Measurements from ENCODE around the gene SCN3A. TPM values are rescaled to one million over a fixed set of nuclear protein-coding genes. Genes with fewer than 3 reads are reported as not detected.

Gene SCN3A
- not detected in 2 replicates for total RNA-seq (2013; cell fraction: nucleolus; rRNA removed)
- 0.06 and 0.11 TPM in 2 replicates for total RNA-seq (2014; rRNA removed)
- 0.04 and 0.14 TPM in 2 replicates for total RNA-seq (2014; rRNA removed; fragmentation: Illumina TruSeq; extraction: Trizol)
- 0.05 and 0.21 TPM in 2 replicates for total RNA-seq (2021)
- polyA plus RNA-seq (2011; ENCODE audit: low read depth) = 0.03 TPM
- 0.34 and 0.62 TPM in 2 replicates for polyA plus RNA-seq (2011; rRNA removed)
- polyA plus RNA-seq (2011; cell fraction: cytosol; rRNA removed) = 0.12 and 0.15 TPM in 2 replicates
- polyA plus RNA-seq (2011; cell fraction: nucleus; rRNA removed) = 0.69 and 0.73 TPM in 2 replicates
- 0.03 and 0.04 TPM in 2 replicates for polyA plus RNA-seq (2012)
- polyA plus RNA-seq (2014; fragmentation: Illumina TruSeq; extraction: Trizol) = 0.03 and 0.06 TPM in 2 replicates
- under 1 TPM in 1 of 2 experiments, not detected in 1; 0.09 TPM for polyA plus RNA-seq (2014; fragmentation: Nextera tagmentation; extraction: Ambion mirVana)
- polyA plus RNA-seq (2014; rRNA removed) = 0.05 TPM in 2 replicates
- not detected for polyA plus RNA-seq (2016; fragmentation: Nextera tagmentation; extraction: Ambion mirVana)
- polyA minus RNA-seq (2011; rRNA and poly(A)+ RNA removed) = 0.73 and 0.77 TPM in 2 replicates
- 0.21 and 0.40 TPM in 2 replicates for polyA minus RNA-seq (2011; cell fraction: cytosol; rRNA and poly(A)+ RNA removed)
- 0.24 and 0.57 TPM in 2 replicates for polyA minus RNA-seq (2011; cell fraction: nucleus; rRNA and poly(A)+ RNA removed)
- percentile 25 among the genes with signal in this experiment for Bru-seq, nascent RNA
- percentile 21 among the genes with signal in this experiment for BruChase-seq, experiment 1, labeled RNA remaining after a 6-hour chase
- percentile 20 among the genes with signal in this experiment for BruChase-seq, experiment 2, labeled RNA remaining after a 2-hour chase
- long read RNA-seq, experiment 1 = 0 reads
- long read RNA-seq, experiment 2, partial matches to known transcripts = 0 of 1 reads
- long read RNA-seq, experiment 2, other reads (novel, unspliced or antisense) = 1 of 1 reads

DNA sequence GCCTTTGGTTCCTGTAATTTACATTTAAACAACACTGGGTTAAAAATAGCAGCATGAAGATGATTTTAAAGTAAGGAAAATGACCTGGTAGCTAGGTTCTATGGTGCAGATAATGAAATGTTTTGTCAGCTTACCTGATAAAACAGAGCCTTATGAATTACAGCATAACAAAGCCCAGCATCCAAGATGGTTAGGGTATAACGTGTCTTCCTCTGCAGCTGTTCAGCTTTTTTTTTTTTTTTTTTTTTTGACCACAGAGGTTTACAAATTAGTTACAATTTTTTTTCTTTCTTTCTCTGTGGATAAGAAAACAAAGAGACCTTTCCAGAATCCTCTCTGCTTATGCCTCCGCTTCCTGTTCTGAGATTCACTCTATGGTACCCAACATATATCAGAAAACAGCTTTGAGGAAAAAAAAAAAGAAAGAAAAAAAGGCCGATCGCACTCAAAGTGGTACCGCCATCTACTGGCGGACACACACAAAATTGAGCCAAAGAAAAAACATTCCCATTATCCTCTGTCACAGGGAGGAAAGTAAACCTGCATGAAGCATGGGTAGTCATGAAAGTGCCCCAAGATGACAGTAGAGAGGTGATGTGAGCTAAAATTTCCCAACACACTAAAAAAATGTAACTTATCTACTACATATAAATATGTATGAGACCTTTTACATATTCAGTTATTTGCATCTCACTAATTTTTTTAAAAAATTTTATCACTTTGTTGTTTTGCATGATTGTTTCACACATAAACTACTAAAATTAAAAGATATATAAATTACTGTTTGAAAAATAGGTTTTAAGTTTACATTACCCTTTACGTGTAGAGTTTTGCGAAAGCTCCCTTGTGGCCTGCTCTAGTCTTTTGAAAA lies at the start of gene SCN3A:
Gene SCN3A, minus strand, starts transcription at position 362 of the 871 bp plus-strand sequence. CDS start 27,656 bp downstream, outside the sequence.
- no peaks in the 10 kb centered on the region for H3K79me2 ChIP-seq (ENCODE audit: control insufficient read depth, insufficient read depth, low read length)
- no peaks in the 10 kb centered on the region; a peak in 1 of 4 replicates for H3K27me3 ChIP-seq (replicated peaks in 1 of 2; ENCODE audit: control insufficient read depth in 2 of 2, insufficient read depth in 2 of 2, low read length in 1 of 2)
- ChIA-PET SMC1A (ENCODE audit: uncharacterized antibody, unreplicated experiment) (interaction anchor here (0.8 to 5.5 kb wide), 13 partner anchors 9 to 204 kb away, joined by 3 to 36 read pairs (median 4); partner anchors contain the start of gene SCN2A), RAD21 (ENCODE audit: unreplicated experiment) (interaction anchor here (0.5 to 2.6 kb wide), 16 partner anchors 13 to 1003 kb away, joined by 3 to 32 read pairs (median 4); no protein-coding TSS in a partner anchor), POLR2A (interaction anchor here (0.6 kb wide), 1 partner anchor 74 kb away, joined by 3 read pairs; no protein-coding TSS in a partner anchor), CTCF (interaction anchor here (0.6 to 5.8 kb wide), 29 partner anchors 9 to 729 kb away, joined by 3 to 136 read pairs (median 4); partner anchors contain the start of gene SCN2A)
- H3K4me3 ChIP-seq = no peak within 1 kb of the TSS
- no peaks in the 10 kb centered on the region for H3K4me1 ChIP-seq (ENCODE audit: control insufficient read depth, insufficient read depth, low read length)
- DNase-seq (ENCODE audit: low read depth, low spot score) (no peak), FAIRE-seq (peak; percentile 92), ATAC-seq (peak; percentile 43)
- H3K27ac ChIP-seq (ENCODE audit: control insufficient read depth, insufficient read depth) = no peak within 1 kb of the TSS
- no peaks in the 10 kb centered on the region for H3K36me3 ChIP-seq (ENCODE audit: control insufficient read depth in 2 of 2, insufficient read depth in 2 of 2, low read length in 1 of 2)
- BruUV-seq (replicated peaks) = no TSS peak
- H4K20me1 ChIP-seq (ENCODE audit: control insufficient read depth, insufficient read depth) = no peaks in the 10 kb centered on the region
- no peak within 1 kb of the TSS for H3K9ac ChIP-seq (ENCODE audit: control insufficient read depth, insufficient read depth, low read length)
- intact Hi-C loops (cut with micrococcal nuclease; ENCODE audit: unreplicated experiment) (loop anchor here (1.0 to 10.0 kb wide), 4 partner anchors 63 to 469 kb away; no protein-coding TSS in a partner anchor), in situ Hi-C loops (cut with MboI) (no loop called here)
- H3K9me3 ChIP-seq (replicated peaks; ENCODE audit: control insufficient read depth, insufficient read depth, low read length) = no peaks in the 10 kb centered on the region
- 23% methylated on average over 7 of the region's 8 CpGs for WGBS (ENCODE audit: insufficient coverage, insufficient replicate concordance, low lambda C conversion rate, missing lambda C conversion rate)
- H3K4me2 ChIP-seq (ENCODE audit: control insufficient read depth, insufficient read depth) = no peak within 1 kb of the TSS
- peak within 1 kb of the TSS; percentile 23; the same call in 1 of the 2 replicates for H2AFZ ChIP-seq (ENCODE audit: control insufficient read depth, low read depth, low read length)
- no peak for TF ChIP-seq SMAD5 (IDR thresholded peaks at IDR 0.05; ENCODE audit: low read depth)
- no peak for TF ChIP-seq CREM (IDR thresholded peaks at IDR 0.05; ENCODE audit: low read depth)
- TF ChIP-seq SPI1 (IDR thresholded peaks at IDR 0.05; ENCODE audit: borderline replicate concordance, insufficient read depth, low read depth, low read length) = no peak
- TF ChIP-seq BRCA1 (IDR thresholded peaks at IDR 0.05; ENCODE audit: low read depth, low read length) = no peak
- TF ChIP-seq ZBTB40 (IDR thresholded peaks at IDR 0.05; ENCODE audit: borderline replicate concordance) = no peak
- no peak for TF ChIP-seq NFYB (IDR thresholded peaks at IDR 0.05; ENCODE audit: insufficient read depth, low read depth, low read length)
- peak; percentile 59; the same call in 1 of the 2 replicates for TF ChIP-seq SMC3 (IDR thresholded peaks at IDR 0.05; ENCODE audit: borderline replicate concordance, low read length)
- peak; percentile 94 for TF ChIP-seq ZNF384 (IDR thresholded peaks at IDR 0.05; ENCODE audit: borderline replicate concordance, low read depth, low read length)
- TF ChIP-seq NFYA (IDR thresholded peaks at IDR 0.05; ENCODE audit: borderline replicate concordance, low read depth, low read length) = no peak
- TF ChIP-seq FOS (IDR thresholded peaks at IDR 0.05; ENCODE audit: borderline replicate concordance, extremely low read depth, insufficient read length) = no peak
- TF ChIP-seq, protein P1, sequence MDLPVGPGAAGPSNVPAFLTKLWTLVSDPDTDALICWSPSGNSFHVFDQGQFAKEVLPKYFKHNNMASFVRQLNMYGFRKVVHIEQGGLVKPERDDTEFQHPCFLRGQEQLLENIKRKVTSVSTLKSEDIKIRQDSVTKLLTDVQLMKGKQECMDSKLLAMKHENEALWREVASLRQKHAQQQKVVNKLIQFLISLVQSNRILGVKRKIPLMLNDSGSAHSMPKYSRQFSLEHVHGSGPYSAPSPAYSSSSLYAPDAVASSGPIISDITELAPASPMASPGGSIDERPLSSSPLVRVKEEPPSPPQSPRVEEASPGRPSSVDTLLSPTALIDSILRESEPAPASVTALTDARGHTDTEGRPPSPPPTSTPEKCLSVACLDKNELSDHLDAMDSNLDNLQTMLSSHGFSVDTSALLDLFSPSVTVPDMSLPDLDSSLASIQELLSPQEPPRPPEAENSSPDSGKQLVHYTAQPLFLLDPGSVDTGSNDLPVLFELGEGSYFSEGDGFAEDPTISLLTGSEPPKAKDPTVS (IDR thresholded peaks at IDR 0.05; ENCODE audit: low read depth, low read length) = no peak
- TF ChIP-seq WRNIP1 (IDR thresholded peaks at IDR 0.05; ENCODE audit: borderline replicate concordance, low read depth, low read length) = no peak
- no peak for TF ChIP-seq POLR2A (IDR thresholded peaks at IDR 0.05; ENCODE audit: low read depth, low read length)
